Measurements from ENCODE around the gene DIAPH2.
A peak's percentile ranks its signal among the peaks of the same experiment; 100 is the strongest.

DIAPH2 gene

GRCh38 chrX:97517763-97518162 is 833.1 kb downstream of the DIAPH2 start:
- no peak for DNase-seq

- DNase-seq: no peak
Observed at GRCh38 chrX:97522307-97522706, 837.7 kb downstream of the DIAPH2 start.

GRCh38 chrX:97524340-97524739 is 839.7 kb downstream of the DIAPH2 start:
- DNase-seq: no peak

GRCh38 chrX:97524997-97525396 is 840.4 kb downstream of the DIAPH2 start:
- DNase-seq: peak; percentile 32

GRCh38 chrX:97525981-97526380 is 841.3 kb downstream of the DIAPH2 start:
- no peak for DNase-seq

- DNase-seq: no peak
Observed at GRCh38 chrX:97527725-97528124, 843.1 kb downstream of the DIAPH2 start.

GRCh38 chrX:97529536-97530200 is 845.0 kb downstream of the DIAPH2 start:
- peak; percentile 55 for DNase-seq

GRCh38 chrX:97531825-97532224 is 847.2 kb downstream of the DIAPH2 start:
- DNase-seq: no peak

- DNase-seq: no peak
Observed at GRCh38 chrX:97538745-97539144, 854.1 kb downstream of the DIAPH2 start.

GRCh38 chrX:97539970-97540519 is 855.4 kb downstream of the DIAPH2 start:
- no peak for DNase-seq

- no peak for DNase-seq
Observed at GRCh38 chrX:97547877-97548578, 863.4 kb downstream of the DIAPH2 start.

GRCh38 chrX:97551821-97552220 is 867.2 kb downstream of the DIAPH2 start:
- DNase-seq: no peak

- DNase-seq: no peak
Observed at GRCh38 chrX:97553833-97554232, 869.2 kb downstream of the DIAPH2 start.

- no peak for DNase-seq
Observed at GRCh38 chrX:97556359-97556758, 871.7 kb downstream of the DIAPH2 start.

- DNase-seq: peak; percentile 57
Observed at GRCh38 chrX:97563531-97564133, 879.0 kb downstream of the DIAPH2 start.

- no peak for DNase-seq
Observed at GRCh38 chrX:97564496-97564895, 879.9 kb downstream of the DIAPH2 start.

GRCh38 chrX:97587171-97587570 is 902.5 kb downstream of the DIAPH2 start:
- no peak for DNase-seq

GRCh38 chrX:97594646-97595224 is 910.1 kb downstream of the DIAPH2 start:
- no peak for DNase-seq

- no peak for DNase-seq
Observed at GRCh38 chrX:97597954-97598353, 913.3 kb downstream of the DIAPH2 start.

- DNase-seq: no peak
Observed at GRCh38 chrX:97602465-97603258, 918.0 kb downstream of the DIAPH2 start.

GRCh38 chrX:97605271-97605670 is 920.6 kb downstream of the DIAPH2 start:
- DNase-seq: no peak

GRCh38 chrX:97609357-97609756 is 924.7 kb downstream of the DIAPH2 start:
- no peak for DNase-seq

- DNase-seq: no peak
Observed at GRCh38 chrX:97609938-97610337, 925.3 kb downstream of the DIAPH2 start.

Measured in fibroblast of upper back skin (primary cell).